Loucy (cell line): ENCODE data around the gene ABCG1.

Experiments
- EZH2phosphoT487 ChIP-seq: fragments of 200-600 bp; IDR thresholded peaks from 2 replicates; pipeline ENCODE4 v1.6.1; 2018; ENCODE audit warnings: antibody characterized with exemption, mild to moderate bottlenecking, moderate library complexity, borderline replicate concordance
- TF ChIP-seq, protein P1 (sequence below): fragments of 200-600 bp; sonication (generic); conservative IDR thresholded peaks from 2 replicates; pipeline ENCODE4 v1.5.1; 2014; ENCODE audit warnings: mild to moderate bottlenecking, antibody characterized with exemption, low read length

DNA sequence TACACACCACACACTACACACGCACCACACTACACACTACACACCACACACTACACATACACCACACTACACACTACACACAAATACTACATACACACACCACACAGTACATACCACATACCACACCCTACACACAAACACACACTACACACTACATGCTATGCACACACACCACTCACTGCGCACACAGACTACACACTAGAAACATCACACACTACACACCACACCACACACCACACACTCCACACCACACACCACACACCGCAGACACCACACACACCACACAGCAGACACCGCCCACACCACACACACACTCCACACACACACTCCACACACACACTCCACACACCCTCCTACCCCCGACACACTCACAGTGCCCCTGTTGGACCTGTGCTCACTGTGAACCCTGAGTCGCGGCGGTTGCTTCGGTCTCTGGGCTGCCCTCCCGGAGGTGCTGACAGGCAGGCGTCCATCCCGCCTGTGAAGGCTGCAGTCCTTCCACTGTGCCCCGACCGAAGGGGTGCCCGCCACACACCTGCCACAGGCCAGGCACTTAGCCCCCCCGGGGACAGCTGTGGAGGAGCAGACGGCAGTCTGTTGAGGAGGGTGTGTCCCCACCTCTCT, 74.8 kb downstream of the ABCG1 start:
- no peak for TF ChIP-seq EZH2phosphoT487
- TF ChIP-seq, protein P1, sequence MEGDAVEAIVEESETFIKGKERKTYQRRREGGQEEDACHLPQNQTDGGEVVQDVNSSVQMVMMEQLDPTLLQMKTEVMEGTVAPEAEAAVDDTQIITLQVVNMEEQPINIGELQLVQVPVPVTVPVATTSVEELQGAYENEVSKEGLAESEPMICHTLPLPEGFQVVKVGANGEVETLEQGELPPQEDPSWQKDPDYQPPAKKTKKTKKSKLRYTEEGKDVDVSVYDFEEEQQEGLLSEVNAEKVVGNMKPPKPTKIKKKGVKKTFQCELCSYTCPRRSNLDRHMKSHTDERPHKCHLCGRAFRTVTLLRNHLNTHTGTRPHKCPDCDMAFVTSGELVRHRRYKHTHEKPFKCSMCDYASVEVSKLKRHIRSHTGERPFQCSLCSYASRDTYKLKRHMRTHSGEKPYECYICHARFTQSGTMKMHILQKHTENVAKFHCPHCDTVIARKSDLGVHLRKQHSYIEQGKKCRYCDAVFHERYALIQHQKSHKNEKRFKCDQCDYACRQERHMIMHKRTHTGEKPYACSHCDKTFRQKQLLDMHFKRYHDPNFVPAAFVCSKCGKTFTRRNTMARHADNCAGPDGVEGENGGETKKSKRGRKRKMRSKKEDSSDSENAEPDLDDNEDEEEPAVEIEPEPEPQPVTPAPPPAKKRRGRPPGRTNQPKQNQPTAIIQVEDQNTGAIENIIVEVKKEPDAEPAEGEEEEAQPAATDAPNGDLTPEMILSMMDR, result no peak
